HG03575 (cell line): ENCODE data around the gene WNT16.
"Not testable (repeated sequence)": the region's sequence is repeated elsewhere in the genome, so short reads cannot be mapped to it uniquely, and the experiment has no call there.

Experiments
- ATAC-seq: cut with Tn5 transposase; IDR thresholded peaks from one replicate; pipeline ENCODE4 v1.9.1; 2021; ENCODE audit not compliant: unreplicated experiment, insufficient number of reproducible peaks, low FRiP score; ENCODE audit errors: extremely low read depth

The WNT16 gene

DNA sequence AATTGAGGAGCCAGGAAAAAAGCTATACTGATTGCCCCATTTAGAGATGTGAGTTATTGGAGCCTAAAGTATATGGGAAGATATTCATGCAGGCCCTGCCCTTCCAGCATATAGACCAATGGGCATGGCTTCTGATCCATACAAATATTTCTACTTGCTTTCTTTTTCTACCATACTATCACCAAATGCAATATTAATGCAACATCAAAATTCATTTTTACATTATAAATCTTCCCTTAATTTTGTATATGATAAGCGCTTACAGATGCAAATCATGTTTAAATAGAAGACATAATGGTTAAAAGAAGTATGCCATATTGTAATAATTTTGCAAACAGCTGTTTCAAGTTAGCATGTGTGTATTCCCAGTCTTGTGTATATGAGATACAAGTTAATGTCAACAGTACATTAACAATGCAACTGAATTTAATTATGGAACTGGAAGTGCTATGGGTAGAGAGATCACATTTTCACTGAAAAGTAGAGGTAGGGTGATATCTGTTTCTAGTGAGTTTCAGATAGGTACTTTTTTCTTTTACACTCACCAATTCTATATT is 24.6 kb upstream of the WNT16 start:
- ATAC-seq: no peak

DNA sequence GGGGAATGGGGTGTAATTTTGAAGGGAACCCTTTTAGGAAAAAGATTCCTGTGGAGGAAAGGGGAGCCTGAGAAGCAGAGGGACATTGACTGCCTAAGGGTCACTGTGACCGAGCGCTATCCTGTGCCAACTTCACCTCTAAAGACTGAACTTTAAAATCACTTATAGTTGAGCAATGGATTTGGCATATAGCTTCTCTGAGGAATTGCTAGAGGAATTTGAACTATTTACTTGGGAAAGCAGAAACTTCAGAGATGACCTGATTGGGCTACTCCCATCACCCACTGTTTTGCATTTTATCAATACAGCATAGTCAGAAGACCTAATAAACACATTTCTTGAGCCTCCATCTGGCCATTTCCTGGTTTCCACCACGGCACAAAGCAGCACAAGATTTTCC is 23.7 kb upstream of the WNT16 start:
- ATAC-seq: no peak

DNA sequence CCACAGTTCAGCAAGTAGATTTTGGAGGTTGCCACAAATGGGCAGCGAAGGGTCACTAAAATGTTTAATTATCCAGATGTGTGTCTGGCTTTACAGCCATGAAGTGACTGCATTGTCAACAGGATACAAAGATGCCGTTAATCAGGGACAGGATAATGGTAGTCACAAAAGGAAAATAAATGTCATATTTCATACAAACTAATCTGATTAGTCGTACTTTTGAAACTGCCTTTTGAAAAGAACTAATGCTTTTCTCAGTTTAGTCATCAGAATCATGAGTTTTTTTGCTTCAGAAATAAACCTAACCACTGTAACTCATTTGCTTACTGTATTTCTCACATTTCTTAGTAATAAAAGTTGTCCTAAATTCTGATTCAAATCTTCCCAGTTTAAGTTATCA is 22.2 kb upstream of the WNT16 start:
- no peak for ATAC-seq

DNA sequence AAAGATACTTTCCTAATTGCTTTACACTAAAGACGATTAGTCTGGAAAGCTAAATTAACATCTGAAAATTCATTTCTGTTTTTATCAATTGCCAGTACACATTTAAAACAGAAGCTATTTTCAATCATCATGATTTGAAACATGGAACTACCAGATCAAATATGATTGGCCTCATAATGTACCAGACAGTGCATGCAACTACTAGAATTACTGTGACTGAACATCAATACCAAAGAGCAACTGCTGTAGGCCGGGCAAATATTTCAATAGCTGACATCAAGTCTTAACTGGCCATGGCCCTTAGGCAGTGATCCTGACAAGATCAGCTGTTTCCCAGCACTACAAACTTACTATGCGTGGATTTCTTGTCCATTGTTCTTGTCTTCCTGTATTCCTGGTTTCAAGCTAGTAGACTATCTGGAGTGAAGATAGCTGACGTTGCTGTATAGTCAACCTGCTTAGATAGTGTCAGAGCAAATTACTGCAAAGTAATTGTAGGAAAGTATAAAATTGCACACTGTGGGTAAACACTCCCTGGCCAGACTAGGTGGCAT is 21.7 kb upstream of the WNT16 start:
- ATAC-seq: no peak

DNA sequence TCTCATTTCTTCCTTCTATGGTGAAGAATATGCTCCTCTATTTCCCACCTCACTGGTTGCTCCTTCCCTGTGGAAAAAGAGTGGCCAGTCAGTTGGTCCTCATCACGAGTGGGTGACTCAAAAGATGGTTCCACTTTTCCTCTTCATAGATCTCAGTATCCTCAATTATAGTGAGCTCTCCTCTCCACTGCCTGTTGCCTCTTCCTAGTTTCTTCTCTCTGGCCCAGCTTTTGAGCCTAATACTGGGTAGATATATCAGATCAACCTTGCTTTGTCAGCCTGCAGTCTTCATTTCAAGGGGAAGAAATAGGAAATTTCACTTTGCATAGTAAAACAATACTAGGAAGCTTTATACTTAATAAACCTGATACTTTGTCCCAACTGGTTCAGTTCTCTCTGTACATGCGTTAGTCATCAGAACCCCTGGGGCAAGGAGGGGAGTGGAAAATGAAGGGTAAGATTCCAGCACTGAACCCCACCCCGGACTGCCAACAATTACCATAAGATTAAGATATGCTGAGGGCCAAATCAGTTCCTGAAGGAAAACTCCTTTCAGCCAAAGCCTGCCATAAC is 15.5 kb upstream of the WNT16 start:
- ATAC-seq: no peak

DNA sequence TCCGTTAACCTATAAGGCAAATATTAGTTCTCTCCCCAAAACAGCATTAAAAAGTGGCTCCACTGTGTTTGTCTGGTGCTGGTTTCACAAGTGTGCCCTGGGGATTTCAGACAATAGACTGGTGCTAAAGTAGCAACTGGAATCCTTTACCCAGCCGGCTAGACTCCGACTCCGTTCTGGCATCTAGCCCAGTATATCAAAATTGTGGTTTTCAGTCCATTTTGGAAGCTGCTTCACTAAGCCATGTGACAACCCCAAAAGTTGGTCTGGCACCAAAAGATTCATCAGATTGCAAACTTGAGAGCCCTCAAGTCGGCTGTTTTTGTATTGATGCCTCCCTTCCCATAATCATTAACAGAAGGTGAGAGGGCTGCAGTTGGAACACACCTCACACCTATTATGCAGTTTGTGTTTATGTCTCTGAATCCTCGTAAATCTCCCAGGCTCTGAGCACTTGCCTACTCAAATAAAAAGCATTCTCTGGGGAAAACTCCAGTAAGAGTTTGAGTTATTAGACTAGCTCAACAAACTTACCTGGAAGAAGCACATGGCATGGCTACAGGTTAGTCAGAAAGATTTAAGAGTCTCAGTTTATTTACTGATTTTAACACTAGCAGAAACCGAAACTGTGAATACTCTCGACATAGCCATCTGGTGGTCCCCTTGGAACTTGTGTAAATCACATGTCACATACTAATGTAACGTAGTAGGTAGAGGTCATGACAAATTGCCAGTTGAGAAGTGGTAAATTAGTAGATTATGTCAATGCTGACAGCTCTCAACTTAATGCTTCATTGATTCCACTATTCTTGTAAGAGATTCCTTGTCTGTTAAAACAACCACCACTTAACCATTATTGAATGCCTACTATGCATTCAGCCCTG is 14.8 kb upstream of the WNT16 start:
- peak; percentile 79 for ATAC-seq

DNA sequence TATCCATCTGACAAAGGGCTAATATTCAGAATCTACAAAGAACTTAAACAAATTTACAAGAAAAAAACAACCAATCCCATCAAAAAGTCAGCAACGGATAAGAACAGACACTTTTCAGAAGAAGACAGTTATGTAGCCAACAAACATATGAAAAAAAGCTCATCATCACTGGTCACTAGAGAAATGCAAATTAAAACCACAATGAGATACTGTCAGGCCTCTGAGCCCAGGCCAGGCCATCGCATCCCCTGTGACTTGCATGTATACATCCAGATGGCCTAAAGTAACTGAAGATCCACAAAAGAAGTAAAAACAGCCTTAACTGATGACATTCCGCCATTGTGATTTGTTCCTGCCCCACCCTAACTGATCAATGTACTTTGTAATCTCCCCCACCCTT is 13.6 kb upstream of the WNT16 start:
- ATAC-seq: not testable (repeated sequence)

DNA sequence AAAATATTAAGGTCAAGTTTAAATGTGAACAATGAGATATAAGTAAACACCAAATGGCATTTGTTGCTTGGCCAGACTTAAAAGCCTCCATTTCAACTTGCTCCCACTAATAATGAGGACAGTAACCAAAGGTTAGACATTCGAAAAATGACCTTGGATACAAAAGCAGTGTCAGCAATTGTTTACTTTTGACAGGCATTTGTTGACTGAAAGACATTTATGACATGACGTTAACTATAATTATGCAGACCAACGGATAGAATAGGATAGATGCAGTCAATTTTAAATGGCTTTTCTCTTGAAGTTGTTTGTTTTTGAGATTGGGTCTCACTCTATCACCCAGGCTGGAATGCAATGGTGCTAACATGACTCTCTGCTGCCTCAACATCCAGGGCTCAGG is 6.3 kb upstream of the WNT16 start:
- no peak for ATAC-seq

DNA sequence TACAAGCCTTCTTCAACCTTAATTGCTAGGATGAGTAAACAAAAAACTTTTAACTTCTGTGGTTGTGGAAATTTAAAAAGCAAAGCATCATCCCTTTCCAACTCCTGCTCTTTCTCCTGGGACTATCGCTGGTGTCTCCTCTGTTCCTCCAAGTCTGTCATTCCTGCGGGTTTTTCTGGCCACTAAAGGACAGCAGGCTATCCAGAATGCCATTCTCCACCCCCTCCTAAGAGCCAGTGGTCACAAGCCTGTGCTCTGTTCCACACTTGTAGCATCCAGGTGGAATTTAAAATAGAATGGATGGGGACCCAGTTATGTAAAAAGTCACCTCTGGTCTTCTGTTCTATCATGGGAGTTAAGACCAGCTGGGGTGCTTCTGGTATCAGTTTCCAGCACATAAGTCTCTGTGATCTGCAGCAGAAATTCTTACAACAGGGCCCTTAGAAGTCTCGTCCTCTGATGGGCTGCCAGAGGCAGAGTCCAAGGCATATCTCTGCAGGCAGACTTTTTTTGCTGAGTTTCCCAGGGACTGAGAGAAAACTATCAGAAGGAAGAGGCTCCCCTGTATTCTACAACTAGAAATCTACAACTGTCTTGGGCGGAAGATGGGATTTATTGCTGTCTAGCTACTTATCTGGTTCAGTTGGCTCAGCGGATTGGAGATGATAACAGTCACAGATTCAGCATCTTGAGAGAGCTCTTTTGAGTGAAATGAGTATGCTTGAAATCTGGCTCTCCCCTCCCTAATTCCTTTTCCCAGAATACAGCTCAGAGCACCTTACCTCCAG is 5.1 kb upstream of the WNT16 start:
- no peak for ATAC-seq

DNA sequence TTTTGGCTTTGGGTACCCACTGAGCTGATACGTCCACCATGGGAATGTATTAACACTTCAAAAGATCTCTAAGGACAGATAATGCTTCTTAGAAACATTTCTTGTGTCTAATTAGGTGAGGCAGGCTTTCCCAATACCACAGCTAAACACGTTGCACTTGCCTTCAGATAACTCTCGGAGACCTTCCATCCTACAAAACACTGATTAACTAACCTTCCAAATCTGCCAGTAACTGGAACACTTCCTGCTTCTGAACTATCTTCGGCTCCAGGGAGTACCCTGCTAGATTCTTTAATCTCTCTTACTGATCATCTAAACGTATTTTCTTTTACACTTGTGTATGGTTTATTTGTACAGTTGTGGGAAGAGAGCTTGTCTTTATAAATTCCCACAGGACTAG is 1.1 kb upstream of the WNT16 start:
- no peak for ATAC-seq

DNA sequence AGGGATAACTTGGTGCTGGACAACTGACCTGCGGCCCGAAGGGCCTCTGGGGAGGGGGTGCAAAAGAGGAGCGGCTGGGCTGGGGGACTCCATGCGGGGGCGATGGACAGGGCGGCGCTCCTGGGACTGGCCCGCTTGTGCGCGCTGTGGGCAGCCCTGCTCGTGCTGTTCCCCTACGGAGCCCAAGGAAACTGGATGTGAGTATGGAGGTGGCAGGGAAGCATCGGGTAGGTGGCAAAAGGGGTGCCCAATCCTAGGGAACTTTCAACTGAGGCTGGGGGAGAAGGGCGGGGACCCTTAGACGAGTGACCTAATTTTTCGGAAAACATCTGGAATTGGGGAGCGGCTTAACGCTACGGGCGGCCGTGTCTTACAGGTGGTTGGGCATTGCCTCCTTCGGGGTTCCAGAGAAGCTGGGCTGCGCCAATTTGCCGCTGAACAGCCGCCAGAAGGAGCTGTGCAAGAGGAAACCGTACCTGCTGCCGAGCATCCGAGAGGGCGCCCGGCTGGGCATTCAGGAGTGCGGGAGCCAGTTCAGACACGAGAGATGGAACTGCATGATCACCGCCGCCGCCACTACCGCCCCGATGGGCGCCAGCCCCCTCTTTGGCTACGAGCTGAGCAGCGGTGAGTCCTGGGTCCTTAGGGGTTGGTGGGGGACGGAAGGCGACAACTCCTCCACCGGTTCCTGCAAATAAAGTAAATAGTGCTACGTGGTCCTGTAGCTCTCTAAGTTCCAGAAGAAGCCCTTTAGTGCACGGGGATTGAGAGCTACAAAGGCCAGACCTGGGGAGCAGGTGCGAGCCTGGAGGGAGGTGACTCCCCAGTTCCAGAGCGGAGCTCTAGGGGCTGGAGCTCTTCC is 622 bp downstream of the WNT16 start:
- ATAC-seq: no peak

DNA sequence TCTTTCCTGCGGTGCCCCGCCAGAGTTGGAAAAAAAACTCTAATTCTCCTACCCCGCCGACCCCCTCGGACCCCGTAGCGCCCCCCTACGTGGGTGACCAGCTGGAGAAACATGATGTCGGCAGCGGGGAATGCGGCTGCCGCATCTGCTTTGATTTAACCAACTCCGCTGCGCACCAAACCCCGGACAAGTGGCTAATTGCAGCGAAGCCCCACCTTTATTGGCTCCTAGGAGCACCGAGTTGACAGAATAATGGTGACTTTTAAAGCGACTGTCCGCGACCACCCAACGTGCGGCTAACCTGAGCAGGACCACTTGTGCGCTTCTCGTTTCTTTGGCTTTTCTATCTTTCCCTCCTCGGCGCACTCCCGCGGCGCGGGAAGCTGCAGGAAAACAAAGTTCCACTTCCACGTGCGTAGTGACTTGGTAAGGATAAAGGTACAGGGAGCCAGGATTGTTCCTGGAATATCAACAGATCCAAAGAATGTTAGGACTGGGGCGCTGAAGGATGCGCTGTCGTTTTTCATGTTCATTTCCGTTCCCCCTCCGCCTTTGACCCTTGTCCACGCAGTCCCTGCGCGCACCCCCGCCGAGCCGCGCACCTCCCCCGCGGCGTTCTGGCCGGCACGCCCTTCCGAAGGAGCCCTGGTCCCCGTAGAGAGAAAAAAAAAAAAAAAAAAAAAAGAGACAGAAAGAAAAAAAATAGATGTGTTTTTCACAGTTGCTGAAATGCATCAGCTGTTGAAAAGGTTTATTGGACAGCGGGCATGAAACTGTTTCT is 1.4 kb downstream of the WNT16 start:
- ATAC-seq: no peak

DNA sequence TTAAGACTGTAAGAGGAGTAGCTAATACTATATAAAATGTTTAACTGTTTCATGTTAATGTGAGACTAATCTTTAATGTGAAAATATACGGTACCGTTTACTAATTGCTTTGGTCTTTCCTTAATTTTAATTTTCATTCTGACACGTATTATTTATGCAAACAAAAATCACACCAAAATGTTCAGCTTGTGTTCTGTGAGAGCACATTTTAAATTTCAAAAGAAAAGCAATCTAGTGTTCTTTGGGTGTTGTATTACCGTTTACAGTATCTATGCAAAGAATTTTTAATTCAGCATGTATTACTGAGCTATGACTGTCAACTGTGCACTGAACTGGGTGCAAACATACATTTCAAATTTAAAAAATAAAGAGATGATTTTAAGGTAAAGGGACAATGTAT is 2.2 kb downstream of the WNT16 start:
- ATAC-seq: no peak

DNA sequence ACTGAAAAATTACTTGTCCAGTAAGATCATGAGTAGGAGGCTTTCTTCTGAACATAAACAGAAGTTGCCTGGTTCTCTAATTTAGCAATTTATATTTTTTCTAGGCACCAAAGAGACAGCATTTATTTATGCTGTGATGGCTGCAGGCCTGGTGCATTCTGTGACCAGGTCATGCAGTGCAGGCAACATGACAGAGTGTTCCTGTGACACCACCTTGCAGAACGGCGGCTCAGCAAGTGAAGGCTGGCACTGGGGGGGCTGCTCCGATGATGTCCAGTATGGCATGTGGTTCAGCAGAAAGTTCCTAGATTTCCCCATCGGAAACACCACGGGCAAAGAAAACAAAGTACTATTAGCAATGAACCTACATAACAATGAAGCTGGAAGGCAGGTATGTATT is 2.8 kb downstream of the WNT16 start:
- no peak for ATAC-seq

DNA sequence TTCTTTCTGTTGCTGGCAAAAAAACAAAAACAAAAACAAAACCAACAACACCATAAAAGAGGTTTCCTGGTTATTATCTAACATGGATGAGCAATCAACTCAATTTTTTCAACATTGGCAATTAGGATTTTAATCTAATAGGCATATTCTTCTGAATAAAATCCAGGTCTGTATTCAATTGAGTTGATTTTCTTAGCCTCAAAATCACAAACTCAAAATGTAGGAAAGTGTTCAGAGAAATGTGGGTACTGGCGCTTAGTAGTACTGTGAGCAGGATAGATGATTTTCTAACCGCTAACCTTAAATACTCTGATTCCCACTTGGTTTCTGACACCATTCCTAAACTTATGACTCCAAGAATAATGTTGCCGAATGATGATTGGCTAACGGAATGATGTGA is 5.6 kb downstream of the WNT16 start:
- ATAC-seq: no peak

DNA sequence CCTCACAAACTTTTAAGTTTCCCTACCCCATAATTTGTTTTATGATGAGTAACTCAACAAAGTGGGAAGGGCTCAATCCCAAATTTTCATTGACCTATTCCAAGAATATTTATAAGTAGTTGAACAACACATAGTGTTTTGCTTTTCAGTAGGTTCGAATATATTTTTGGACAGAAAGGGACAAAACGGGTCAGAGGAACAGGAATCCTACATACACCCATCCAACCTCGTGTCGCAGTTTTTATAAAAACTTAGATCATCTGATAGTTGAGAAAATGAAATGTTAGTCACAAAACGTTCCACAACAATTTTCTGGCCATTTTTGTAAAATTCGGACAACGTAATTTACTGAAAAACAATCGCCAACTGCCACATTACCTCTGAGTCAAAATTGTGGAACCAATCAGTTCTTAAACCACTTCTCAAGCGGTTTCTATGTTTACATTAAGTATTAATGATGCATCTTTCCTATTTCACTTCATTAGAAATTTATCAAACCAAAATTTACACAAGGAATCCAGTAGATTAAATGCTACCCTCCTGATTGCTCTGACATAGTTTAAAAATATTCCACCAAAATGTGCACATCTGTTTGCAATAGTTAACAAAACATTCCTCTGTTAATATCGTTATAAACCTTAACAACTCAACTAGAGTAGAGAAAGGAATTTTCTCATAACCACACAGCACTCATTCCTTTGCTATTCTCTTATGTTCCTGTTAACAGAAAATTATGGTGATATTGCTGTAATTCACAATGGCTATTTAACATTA is 6.3 kb downstream of the WNT16 start:
- ATAC-seq: no peak

DNA sequence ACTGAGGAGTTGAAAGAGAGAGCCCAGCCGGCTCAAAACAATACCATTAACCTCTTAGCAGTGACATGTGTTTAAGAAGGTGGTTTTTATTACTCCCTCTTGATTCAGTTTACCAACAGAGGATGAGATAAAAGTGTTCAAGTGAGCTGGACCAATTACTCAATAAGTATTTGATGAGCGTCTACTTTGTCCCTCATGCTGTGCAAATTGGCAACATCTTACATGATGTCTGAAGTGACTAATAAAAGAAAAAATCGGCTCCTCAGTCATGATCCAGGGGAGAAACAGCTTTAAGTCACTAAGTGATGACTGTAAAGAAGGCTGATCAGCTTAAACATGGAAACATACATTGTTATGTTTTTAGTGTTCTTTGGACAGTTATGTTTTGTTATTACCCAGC is 7.8 kb downstream of the WNT16 start:
- no peak for ATAC-seq
